Chondrocyte (in vitro differentiated cells): Measurements from ENCODE around the gene SLC10A2. TPM values are rescaled to one million over a fixed set of nuclear protein-coding genes. Genes with fewer than 3 reads are reported as not detected.

Source experiments
- DNase-seq: peaks from one replicate; pipeline ENCODE4 v3.0.0; 2021; ENCODE audit warnings: mixed read lengths, low spot score
- H3K27ac Mint-ChIP-seq: one replicate; pipeline ENCODE4 v1.8.0; 2021; ENCODE audit warnings: mild to moderate bottlenecking, moderate library complexity, mixed read lengths; ENCODE audit not compliant: unreplicated experiment
- H3K27me3 Mint-ChIP-seq: 2 replicates; pipeline ENCODE4 v1.8.0; 2021; ENCODE audit warnings: low read depth, mixed read lengths
- H3K36me3 Mint-ChIP-seq: 2 replicates; pipeline ENCODE4 v1.8.0; 2021; ENCODE audit warnings: low read depth, mixed read lengths
- H3K4me1 Mint-ChIP-seq: 2 replicates; pipeline ENCODE4 v1.8.0; 2021; ENCODE audit warnings: low read depth, mild to moderate bottlenecking, mixed read lengths
- H3K4me3 Mint-ChIP-seq: one replicate; pipeline ENCODE4 v1.8.0; 2021; ENCODE audit warnings: mild to moderate bottlenecking, moderate library complexity, mixed read lengths; ENCODE audit not compliant: unreplicated experiment
- H3K9me3 Mint-ChIP-seq: 2 replicates; pipeline ENCODE4 v1.8.0; 2021; ENCODE audit warnings: low read depth, mixed read lengths
- total RNA-seq: library from RNA; stranded (reverse); gene quantifications from 3 replicates; pipeline ENCODE4 v1.2.1, GENCODE V29; 2021
- TF ChIP-seq, protein P1 (sequence below): fragments of 200-600 bp; sonication (generic); IDR thresholded peaks from 2 replicates; pipeline ENCODE4 v1.5.0; 2021; ENCODE audit warnings: antibody characterized with exemption, mild to moderate bottlenecking, moderate library complexity

The SLC10A2 gene
- total RNA-seq, 1 donor from 2014 or later, result not detected

DNA sequence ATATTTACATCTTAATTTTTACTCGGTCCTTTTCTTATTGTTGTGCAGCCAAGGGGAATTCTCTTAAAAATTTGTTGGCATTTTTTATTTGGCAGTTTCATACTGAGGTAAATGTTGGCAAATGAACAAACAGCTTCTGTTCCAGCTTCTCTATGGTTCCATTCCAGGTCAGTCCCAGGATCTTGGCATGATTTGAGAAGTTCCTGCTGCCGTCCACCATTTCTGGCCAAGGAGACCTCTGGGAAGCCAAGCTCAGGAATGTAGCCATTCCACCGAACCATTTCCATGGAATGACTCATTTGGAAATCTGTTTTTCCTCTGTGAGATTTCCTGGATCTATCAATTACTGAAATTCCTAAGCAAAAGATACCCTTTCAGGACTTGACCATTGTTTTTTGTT is 43.9 kb downstream of the SLC10A2 start:
- H3K27me3 Mint-ChIP-seq, result no peaks in the 10 kb centered on the region
- TF ChIP-seq, protein P1, sequence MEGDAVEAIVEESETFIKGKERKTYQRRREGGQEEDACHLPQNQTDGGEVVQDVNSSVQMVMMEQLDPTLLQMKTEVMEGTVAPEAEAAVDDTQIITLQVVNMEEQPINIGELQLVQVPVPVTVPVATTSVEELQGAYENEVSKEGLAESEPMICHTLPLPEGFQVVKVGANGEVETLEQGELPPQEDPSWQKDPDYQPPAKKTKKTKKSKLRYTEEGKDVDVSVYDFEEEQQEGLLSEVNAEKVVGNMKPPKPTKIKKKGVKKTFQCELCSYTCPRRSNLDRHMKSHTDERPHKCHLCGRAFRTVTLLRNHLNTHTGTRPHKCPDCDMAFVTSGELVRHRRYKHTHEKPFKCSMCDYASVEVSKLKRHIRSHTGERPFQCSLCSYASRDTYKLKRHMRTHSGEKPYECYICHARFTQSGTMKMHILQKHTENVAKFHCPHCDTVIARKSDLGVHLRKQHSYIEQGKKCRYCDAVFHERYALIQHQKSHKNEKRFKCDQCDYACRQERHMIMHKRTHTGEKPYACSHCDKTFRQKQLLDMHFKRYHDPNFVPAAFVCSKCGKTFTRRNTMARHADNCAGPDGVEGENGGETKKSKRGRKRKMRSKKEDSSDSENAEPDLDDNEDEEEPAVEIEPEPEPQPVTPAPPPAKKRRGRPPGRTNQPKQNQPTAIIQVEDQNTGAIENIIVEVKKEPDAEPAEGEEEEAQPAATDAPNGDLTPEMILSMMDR, result no peak
- H3K9me3 Mint-ChIP-seq, result peaks cover 28% of the 10 kb centered on the region
- no peak overlapping the region for H3K27ac Mint-ChIP-seq
- H3K36me3 Mint-ChIP-seq, result peaks cover 4% of the 10 kb centered on the region
- H3K4me1 Mint-ChIP-seq, result peaks cover 4% of the 10 kb centered on the region
- no peak overlapping the region for H3K4me3 Mint-ChIP-seq
- DNase-seq, result no peak

DNA sequence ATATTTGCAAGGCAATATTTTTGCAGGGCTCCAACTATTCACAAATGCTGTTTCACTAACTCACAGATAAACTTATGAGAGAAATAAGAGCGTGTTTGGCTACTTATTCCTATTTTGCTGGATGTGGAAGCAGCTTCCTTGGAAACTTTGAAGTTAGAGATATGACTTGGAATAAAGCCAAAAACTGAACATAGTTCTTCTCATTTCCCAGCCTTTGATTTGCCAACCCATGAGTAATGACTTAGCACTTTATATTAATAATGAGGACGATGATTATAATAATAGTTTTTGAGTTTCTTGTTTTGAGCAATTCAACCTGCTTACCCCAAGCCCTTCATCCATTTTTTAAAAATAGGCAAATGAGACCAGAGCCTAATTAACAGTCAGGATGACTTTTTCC is 47.7 kb downstream of the SLC10A2 start:
- H3K36me3 Mint-ChIP-seq, result no peaks in the 10 kb centered on the region
- no peak overlapping the region for H3K4me3 Mint-ChIP-seq
- H3K4me1 Mint-ChIP-seq, result peaks cover 4% of the 10 kb centered on the region
- TF ChIP-seq, protein P1, result no peak
- no peak for DNase-seq
- H3K27ac Mint-ChIP-seq, result no peak overlapping the region
- H3K9me3 Mint-ChIP-seq, result peaks cover 9% of the 10 kb centered on the region
- H3K27me3 Mint-ChIP-seq, result peaks cover 2% of the 10 kb centered on the region

DNA sequence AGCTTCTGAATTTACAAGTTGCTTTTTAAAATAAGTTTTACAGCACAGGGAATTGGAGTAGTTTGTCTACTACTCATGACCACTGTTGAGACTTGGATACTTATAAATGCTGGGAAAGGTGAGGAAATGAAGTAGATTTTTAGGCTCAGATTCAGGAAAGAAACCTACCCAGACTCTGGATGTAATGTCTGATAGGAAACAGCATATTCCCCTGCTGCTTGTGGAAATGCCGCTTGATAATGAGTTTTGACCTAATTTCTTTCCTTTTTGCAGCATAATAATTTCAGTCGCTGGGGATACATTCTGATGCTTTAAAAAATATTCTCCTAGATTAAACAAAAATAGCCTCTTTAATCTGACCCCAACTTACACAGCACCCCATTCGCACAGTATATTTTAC is 53.6 kb downstream of the SLC10A2 start:
- Mint-ChIP-seq H3K4me3 (no peak overlapping the region), H3K27me3 (peaks cover 2% of the 10 kb centered on the region), H3K36me3 (no peaks in the 10 kb centered on the region), H3K4me1 (no peaks in the 10 kb centered on the region), H3K9me3 (no peaks in the 10 kb centered on the region), H3K27ac (no peak overlapping the region)
- TF ChIP-seq, protein P1, result no peak
- DNase-seq, result no peak

DNA sequence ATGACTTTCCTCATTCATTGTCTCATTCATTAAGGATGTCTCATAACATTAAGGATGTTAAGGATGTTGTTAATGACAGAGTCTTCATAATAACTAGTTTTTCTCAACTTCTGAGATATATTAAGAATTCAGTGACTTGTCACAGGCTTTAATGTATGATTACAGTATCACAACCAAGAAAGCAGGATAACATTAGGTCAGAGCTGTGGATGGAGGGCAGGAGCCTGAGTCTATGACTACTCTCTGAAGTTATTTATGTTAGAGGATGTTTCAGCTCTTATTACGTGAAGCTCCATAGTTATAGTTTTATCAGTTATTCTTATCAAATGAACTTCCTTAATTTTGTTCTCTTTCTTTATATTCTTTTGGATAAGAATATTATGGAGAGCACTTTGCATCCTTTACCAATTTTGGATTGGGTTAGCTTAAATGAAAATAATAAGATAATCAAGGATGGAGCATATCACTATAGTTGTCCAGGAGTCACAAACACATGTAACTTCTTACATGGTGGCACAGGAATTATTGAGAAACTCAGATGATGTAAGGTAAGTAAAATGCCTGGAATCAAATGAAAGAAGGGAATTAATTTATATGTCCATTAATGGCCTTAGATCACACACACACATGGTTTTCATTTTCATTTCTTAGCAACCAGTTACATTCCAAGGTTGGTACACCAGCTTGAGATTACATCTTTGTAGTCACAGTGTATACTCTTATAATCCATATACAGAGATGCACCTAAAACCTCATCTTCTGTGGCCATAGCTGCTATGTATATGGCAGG is 57.0 kb downstream of the SLC10A2 start:
- H3K36me3 Mint-ChIP-seq, result no peaks in the 10 kb centered on the region
- H3K4me3 Mint-ChIP-seq, result no peak overlapping the region
- H3K4me1 Mint-ChIP-seq, result peaks cover 14% of the 10 kb centered on the region
- peaks cover 2% of the 10 kb centered on the region for H3K27me3 Mint-ChIP-seq
- no peaks in the 10 kb centered on the region for H3K9me3 Mint-ChIP-seq
- TF ChIP-seq, protein P1, result no peak
- no peak overlapping the region for H3K27ac Mint-ChIP-seq
- no peak for DNase-seq

DNA sequence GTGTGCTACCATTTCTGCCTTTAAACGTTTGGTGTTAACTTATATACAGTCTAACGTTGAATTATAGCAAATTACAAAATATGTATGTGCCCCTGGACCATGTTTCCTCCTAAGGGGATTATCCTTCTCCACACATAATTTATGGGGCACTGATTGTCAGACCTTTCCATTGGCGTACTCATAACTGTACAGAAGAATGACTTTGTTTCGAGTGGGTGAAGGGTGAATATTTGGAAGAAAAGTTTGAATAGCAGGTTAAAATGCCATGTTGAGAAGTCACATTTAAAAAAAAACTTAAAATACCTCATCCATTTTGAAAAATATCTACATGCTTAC is 58.8 kb downstream of the SLC10A2 start:
- Mint-ChIP-seq H3K4me3 (no peak overlapping the region), H3K4me1 (peaks cover 31% of the 10 kb centered on the region), H3K27ac (no peak overlapping the region), H3K36me3 (no peaks in the 10 kb centered on the region), H3K9me3 (no peaks in the 10 kb centered on the region), H3K27me3 (no peaks in the 10 kb centered on the region)
- TF ChIP-seq, protein P1, result no peak
- no peak for DNase-seq
